Heart left ventricle (tissue), 16 donors: ENCODE measurements around the gene TMEFF2. TPM values are rescaled to one million over a fixed set of nuclear protein-coding genes. Genes with fewer than 3 reads are reported as not detected.
A peak's percentile ranks its signal among the peaks of the same experiment; 100 is the strongest.

Source experiments
- ATAC-seq, 4 donors: fragments of 200-7000 bp; cut with Tn5 transposase; one replicate each; pipeline ENCODE4 v1.9.1; 2020 to 2022; ENCODE audit warnings: moderate library complexity in 4 of 4, mild to moderate bottlenecking in 3 of 4, moderate number of reproducible peaks in 1 of 4
- DNase-seq, 5 donors: peaks; one replicate each; pipeline ENCODE4 v3.0.0-alpha.2; 2020
- H3K27ac ChIP-seq, 12 donors: fragments of 200-600 bp; sonication (generic) in 4 of 12; one replicate each; pipeline versions ENCODE4 v1.5.0 to v1.8.0; 2016 to 2022; ENCODE audit warnings: mild to moderate bottlenecking in 2 of 12
- H3K27me3 ChIP-seq, 9 donors: fragments of 200-600 bp; sonication (generic) in 2 of 9; one replicate each; pipeline versions ENCODE4 v1.5.1 to v1.8.0; 2016 to 2022; ENCODE audit warnings: mild to moderate bottlenecking in 3 of 9
- H3K36me3 ChIP-seq, 9 donors: fragments of 200-600 bp; sonication (generic) in 2 of 9; one replicate each; pipeline versions ENCODE4 v1.5.0 to v1.8.0; 2018 to 2022; ENCODE audit warnings: mild to moderate bottlenecking in 2 of 9
- H3K4me1 ChIP-seq, 12 donors: fragments of 200-600 bp; sonication (generic) in 4 of 12; one replicate each; pipeline versions ENCODE4 v1.5.0 to v1.8.0; 2016 to 2022; ENCODE audit warnings: mild to moderate bottlenecking in 3 of 12
- H3K4me3 ChIP-seq, 12 donors: fragments of 200-600 bp; sonication (generic) in 4 of 12; one replicate each; pipeline versions ENCODE4 v1.5.0 to v1.8.0; 2017 to 2022; ENCODE audit warnings: mild to moderate bottlenecking in 9 of 12, moderate library complexity in 4 of 12
- H3K9me3 ChIP-seq, 12 donors: fragments of 200-600 bp; sonication (generic) in 4 of 12; one replicate each; pipeline versions ENCODE4 v1.5.0 to v1.8.0; 2016 to 2022; ENCODE audit warnings: mild to moderate bottlenecking in 1 of 12
- CTCF ChIP-seq, 12 donors: fragments of 200-600 bp; sonication (generic) in 4 of 12; IDR thresholded peaks; one replicate each; pipeline versions ENCODE4 v1.5.0 to v1.8.0; 2018 to 2022; ENCODE audit warnings: antibody characterized with exemption in 12 of 12, mild to moderate bottlenecking in 5 of 12
- POLR2A ChIP-seq, 2 donors: fragments of 450-650 bp; IDR thresholded peaks; one replicate each; pipeline ENCODE4 v1.6.1; 2017; ENCODE audit warnings: antibody characterized with exemption in 2 of 2, mild to moderate bottlenecking in 2 of 2, moderate library complexity in 2 of 2
- WGBS, 4 donors: extraction: QIAGEN DNeasy Blood & Tissue Kit in 2 of 4; methylation state at CpG; one replicate each; pipeline versions ENCODE4 v1.1.5 to v1.1.7; 2013 to 2018; 5-methylcytosine and 5-hydroxymethylcytosine counted together
- intact Hi-C, 10 donors: fragments of 100-400 bp; cut with DNase I; formaldehyde crosslinking; loops; one replicate each; pipeline versions ENCODE4 v1.11.1 to v1.14.2; 2022
- polyA plus RNA-seq, 2 donors: library from polyadenylated mRNA; stranded (reverse); fragments of 200-250 nt; gene quantifications; one replicate each; pipeline ENCODE4 v1.2.3, GENCODE V29; 2013
- total RNA-seq, 9 donors: library from RNA; depleted of rRNA in 2 of 9; stranded (reverse); fragments of >200 nt in 2 of 9; fragmentation: NEBNext Ultra II Directional in 3 of 9; extraction: Animal tissue kit (Norgen Biotek cat#: 25700) in 3 of 9; gene quantifications; one replicate each; pipeline versions ENCODE4 v1.1.0 to v1.2.4, GENCODE V29; 2016 to 2023
- donor health status: ischemic (EF 13 %, LVEDD 7.1; RV severe dilation, severe dysfunction).
- donor health status: healthy with polysubstance abuse.
- donor health status: DM: no; HTN: yes; CAD: no.
- donor health status: DM: no; HTN: no; CAD: no.
- donor health status: ischemic (EF 25% LVEDD 6.9; RV normal size, moderate dysfunction).
- donor health status: ischemic (EF 25% LVEDD 5.7; RV mildly dilated, moderate dysfunction).
- donor health status: healthy.
- donor health status: DM: yes; HTN: yes; CAD: no.
- donor health status: ischemic (EF 35%, LVEDD 5.7; RV mildly dilated, moderate dysfunction).
- donor health status: nonischemic (EF 11% LVEDD 7.7; RV severe dilation, severe dysfunction).
- donor health status: DM: yes; HTN: yes; CAD: no.
- donor health status: PGD.
- donor health status: ischemic (EF 29% LVEDD 5.4; RV normal size, mild dysfunction).
- donor health status: nonischemic (EF 23%, LVEDD 6.1; RV moderate dilation, normal function).

TMEFF2 gene
- total and polyA plus RNA-seq, 11 donors = 0.08 to 0.44 (median 0.23) TPM; not detected in 7

- intact Hi-C loops = no loop called here
- no peak for DNase-seq
- ATAC-seq = no peak
- no peaks in the 10 kb centered on the region for H3K27me3 ChIP-seq
- no peak overlapping the region for H3K4me3 ChIP-seq
- 95 to 99% (median 97%) methylated on average over 5 of the region's 5 CpGs for WGBS, 4 donors
- H3K36me3 ChIP-seq = no peaks in the 10 kb centered on the region
- H3K27ac ChIP-seq = no peak overlapping the region
- H3K4me1 ChIP-seq = no peaks in the 10 kb centered on the region
- no peaks in the 10 kb centered on the region for H3K9me3 ChIP-seq
- no peak for TF ChIP-seq POLR2A (IDR thresholded peaks at IDR 0.05)
- TF ChIP-seq CTCF (IDR thresholded peaks at IDR 0.05) = no peak
Observed at GRCh38 chr2:192042126-192042525, 152.6 kb downstream of the TMEFF2 start.

- DNase-seq (no peak), ATAC-seq (no peak)
- H3K36me3 ChIP-seq = peaks cover 0 to 3% (median 0%) of the 10 kb centered on the region in 9 donors
- no peaks in the 10 kb centered on the region for H3K27me3 ChIP-seq
- H3K9me3 ChIP-seq = no peaks in the 10 kb centered on the region
- H3K4me3 ChIP-seq = no peak overlapping the region
- TF ChIP-seq POLR2A (IDR thresholded peaks at IDR 0.05) (no peak), CTCF (IDR thresholded peaks at IDR 0.05) (no peak)
- 93 to 100% (median 98%) methylated on average over 1 of the region's 1 CpG for WGBS, 4 donors
- intact Hi-C loops = loop anchor here in 1 of 10 donors (10.0 kb wide), 1 partner anchor 223 kb away; no protein-coding TSS in a partner anchor
- peaks cover 0 to 6% (median 0%) of the 10 kb centered on the region in 12 donors for H3K4me1 ChIP-seq
- no peak overlapping the region for H3K27ac ChIP-seq
Observed at GRCh38 chr2:192038110-192038509, 156.6 kb downstream of the TMEFF2 start.

GRCh38 chr2:192035731-192036442 is 158.8 kb downstream of the TMEFF2 start:
- 48 to 67% (median 61%) methylated on average over 3 of the region's 3 CpGs for WGBS, 4 donors
- ATAC-seq (no peak), DNase-seq (no peak)
- Histone ChIP-seq H3K9me3 (no peaks in the 10 kb centered on the region), H3K27me3 (no peaks in the 10 kb centered on the region), H3K27ac (peak overlapping the region in 1 of 12 donors; percentile 33), H3K4me1 (peaks cover 0 to 6% (median 0%) of the 10 kb centered on the region in 12 donors), H3K4me3 (no peak overlapping the region), H3K36me3 (peaks cover 0 to 3% (median 0%) of the 10 kb centered on the region in 9 donors)
- intact Hi-C loops = loop anchor here in 1 of 10 donors (10.0 kb wide), 1 partner anchor 221 kb away; no protein-coding TSS in a partner anchor
- TF ChIP-seq POLR2A (IDR thresholded peaks at IDR 0.05) (no peak), CTCF (IDR thresholded peaks at IDR 0.05) (no peak)

- H3K36me3 ChIP-seq = peaks cover 0 to 3% (median 0%) of the 10 kb centered on the region in 9 donors
- H3K27ac ChIP-seq = no peak overlapping the region
- no peak for TF ChIP-seq POLR2A (IDR thresholded peaks at IDR 0.05)
- H3K4me1 ChIP-seq = peaks cover 0 to 20% (median 8%) of the 10 kb centered on the region in 12 donors
- ATAC-seq = no peak
- H3K9me3 ChIP-seq = no peaks in the 10 kb centered on the region
- H3K27me3 ChIP-seq = no peaks in the 10 kb centered on the region
- intact Hi-C loops = loop anchor here in 1 of 10 donors (10.0 kb wide), 1 partner anchor 216 kb away; no protein-coding TSS in a partner anchor
- 91 to 97% (median 96%) methylated on average over 3 of the region's 3 CpGs for WGBS, 4 donors
- H3K4me3 ChIP-seq = no peak overlapping the region
- DNase-seq = no peak
Observed at GRCh38 chr2:192030856-192031255, 163.9 kb downstream of the TMEFF2 start.
